Measurements from ENCODE around the gene EEF1E1.

DNA sequence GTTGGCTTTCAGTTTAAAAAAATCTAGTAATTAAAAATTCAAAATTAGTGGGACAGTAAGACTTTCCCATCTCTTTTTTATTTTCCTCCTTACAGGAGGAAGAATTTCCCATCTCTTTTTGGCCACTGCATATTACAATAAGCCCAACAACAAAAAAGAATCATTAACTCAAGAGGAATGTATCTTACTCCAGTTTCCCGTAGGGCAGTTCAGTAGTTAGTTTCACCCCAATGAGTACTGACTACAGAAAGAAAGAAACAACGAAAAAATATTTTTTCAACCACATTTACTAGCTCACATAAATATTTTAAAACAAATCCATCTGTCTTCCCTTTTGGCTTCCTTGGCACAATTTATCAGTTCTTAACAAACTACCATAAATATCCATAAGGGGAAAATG is 23.2 kb downstream of the EEF1E1 start:
- TF ChIP-seq CTCF (IDR thresholded peaks at IDR 0.05): no peak
- no peak for TF ChIP-seq POLR2A (IDR thresholded peaks at IDR 0.05)
